ENCODE measurements around the gene CARNS1.

Gene CARNS1

DNA sequence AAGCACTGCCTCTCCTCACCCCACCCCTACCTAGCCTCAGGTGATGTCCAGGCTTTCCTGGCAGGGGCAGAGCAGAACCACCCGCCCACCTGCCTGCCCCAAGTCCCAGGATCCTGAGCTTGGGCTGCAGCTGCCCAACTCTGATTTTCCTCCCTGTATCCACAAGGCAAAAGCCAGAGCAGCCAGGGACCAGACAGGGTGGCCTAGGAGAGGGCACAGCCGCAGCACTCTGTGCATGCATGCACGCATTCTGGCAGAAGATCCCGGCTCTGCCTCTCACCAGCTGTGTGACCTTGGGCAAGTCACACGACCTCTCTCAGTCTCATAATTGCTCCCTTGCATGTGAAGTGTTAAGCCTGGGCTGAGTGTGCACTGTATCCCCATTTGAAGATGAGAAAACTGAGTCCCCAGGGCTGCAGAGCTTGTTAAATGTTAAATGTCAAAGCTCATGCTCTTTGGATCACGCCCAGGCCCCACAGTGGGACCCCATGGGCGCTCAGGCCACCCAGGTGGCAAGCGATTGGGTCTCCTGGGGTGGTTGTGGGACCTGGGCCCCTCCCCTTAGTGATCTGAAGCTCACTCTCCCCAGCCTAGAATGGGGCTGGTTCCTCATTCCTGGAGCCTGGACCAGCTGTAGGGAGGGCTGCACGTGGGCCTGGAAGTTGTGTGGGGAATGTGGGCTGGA is 2.8 kb upstream of the CARNS1 start:
- Histone ChIP-seq H3K27me3 (ENCODE audit: insufficient read depth, insufficient read length) (peaks cover 41% of the 10 kb centered on the region), H3K9me3 (ENCODE audit: insufficient read depth, low read length) (no peaks in the 10 kb centered on the region), H3K4me3 (ENCODE audit: insufficient read length, low read depth) (no peak overlapping the region), H3K36me3 (ENCODE audit: insufficient read depth, insufficient read length, low read length) (no peaks in the 10 kb centered on the region), H3K9ac (ENCODE audit: insufficient read length, low read depth) (peak overlapping the region; percentile 51), H3K4me1 (ENCODE audit: insufficient read depth, insufficient read length) (peaks cover 62% of the 10 kb centered on the region)
- DNase-seq (ENCODE audit: low read depth, low spot score): no peak
- TF ChIP-seq SUZ12 (IDR thresholded peaks at IDR 0.05; ENCODE audit: extremely low read depth, insufficient read depth, insufficient read length) (no peak), YY1 (IDR thresholded peaks at IDR 0.05; ENCODE audit: insufficient read depth, insufficient read length) (no peak), ZNF274 (IDR thresholded peaks at IDR 0.05; ENCODE audit: low read depth, low read length) (no peak)

DNA sequence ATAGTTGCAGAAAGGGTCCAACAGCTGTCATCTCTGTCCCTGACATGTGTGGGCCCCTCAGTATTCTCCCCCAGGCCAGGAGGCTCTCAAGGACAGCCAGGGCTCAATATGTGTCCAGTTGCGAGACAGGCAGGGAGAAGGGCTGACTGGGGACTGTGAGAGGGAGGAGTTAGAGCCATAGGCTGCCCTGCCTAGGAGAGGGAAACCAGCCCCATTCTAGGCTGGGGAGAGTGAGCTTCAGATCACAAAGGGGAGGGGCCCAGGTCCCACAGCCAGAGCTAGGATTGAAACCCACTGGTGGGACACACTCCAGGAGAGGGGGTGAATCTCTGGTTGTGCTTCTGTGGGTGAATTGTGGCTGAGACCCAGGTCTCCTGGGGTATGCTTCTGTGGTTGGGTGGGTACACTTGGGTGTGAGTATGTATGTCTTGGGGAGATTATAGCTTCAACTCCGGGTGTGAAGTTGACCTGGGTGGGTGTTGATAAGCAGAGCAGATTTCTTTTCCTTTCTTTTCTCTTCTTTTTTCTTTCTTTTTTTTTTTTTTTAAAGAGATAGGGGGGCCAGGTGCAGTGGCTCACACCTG is 2.1 kb upstream of the CARNS1 start:
- Histone ChIP-seq H3K9ac (ENCODE audit: insufficient read length, low read depth) (peak overlapping the region; percentile 51), H3K27me3 (ENCODE audit: insufficient read depth, insufficient read length) (peaks cover 34% of the 10 kb centered on the region), H3K4me1 (ENCODE audit: insufficient read depth, insufficient read length) (peaks cover 64% of the 10 kb centered on the region)

DNA sequence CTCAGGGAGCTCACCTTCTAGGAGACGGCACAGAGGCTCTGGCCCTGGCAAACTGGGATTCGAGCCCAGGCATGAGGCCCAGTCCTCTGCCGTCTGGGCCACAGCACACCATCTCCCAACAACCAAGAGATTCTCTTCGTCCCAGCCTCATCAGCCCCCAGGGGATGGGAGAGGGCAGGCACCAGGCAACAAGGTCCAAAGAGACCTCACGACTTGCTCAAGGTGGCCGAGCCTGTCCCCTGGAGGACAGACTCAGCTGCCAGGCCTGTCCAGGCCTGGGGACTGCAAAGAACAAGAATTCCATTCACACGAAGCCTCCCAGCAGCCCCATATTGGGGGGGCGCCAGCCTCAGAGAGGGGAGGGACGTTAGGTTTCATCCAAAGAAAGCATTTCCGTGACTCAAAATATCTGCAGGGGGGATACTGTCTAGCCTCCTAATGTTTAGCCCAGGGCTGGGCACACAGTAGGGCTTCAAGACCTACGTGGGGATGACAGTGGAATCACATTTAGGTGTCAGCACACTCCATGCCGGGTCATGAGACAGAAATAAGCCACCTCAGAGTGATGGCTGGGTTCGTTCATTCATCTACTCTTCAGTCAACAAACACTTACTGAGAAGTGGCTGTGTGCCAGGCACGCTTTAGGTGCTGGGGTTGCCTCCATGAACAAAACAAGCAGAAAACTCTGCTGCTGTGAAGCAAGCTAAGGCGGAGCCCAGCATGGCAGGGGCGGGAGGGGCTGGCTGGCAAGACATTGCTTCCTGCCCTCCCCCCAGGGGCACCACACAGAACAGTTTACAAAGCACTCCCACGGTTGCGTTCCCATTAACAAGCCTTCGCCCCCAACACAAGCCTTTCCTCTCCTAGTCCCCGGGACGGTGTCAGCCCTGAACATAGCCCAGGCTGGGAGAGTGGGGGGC is 1.2 kb downstream of the CARNS1 start:
- Histone ChIP-seq H3K9me3 (ENCODE audit: insufficient read depth, low read length) (no peaks in the 10 kb centered on the region), H3K27me3 (ENCODE audit: insufficient read depth, insufficient read length) (peaks cover 42% of the 10 kb centered on the region), H3K9ac (ENCODE audit: insufficient read length, low read depth) (peak overlapping the region; percentile 0), H3K4me1 (ENCODE audit: insufficient read depth, insufficient read length) (peaks cover 57% of the 10 kb centered on the region), H3K4me3 (ENCODE audit: insufficient read length, low read depth) (no peak overlapping the region), H3K36me3 (ENCODE audit: insufficient read depth, insufficient read length, low read length) (peaks cover 2% of the 10 kb centered on the region)
- TF ChIP-seq SUZ12 (IDR thresholded peaks at IDR 0.05; ENCODE audit: extremely low read depth, insufficient read depth, insufficient read length) (no peak), YY1 (IDR thresholded peaks at IDR 0.05; ENCODE audit: insufficient read depth, insufficient read length) (no peak), ZNF274 (IDR thresholded peaks at IDR 0.05; ENCODE audit: low read depth, low read length) (no peak)
- no peak for DNase-seq (ENCODE audit: low read depth, low spot score)

More for the DNA sequence above, 2.1 kb upstream of the CARNS1 start:
- Histone ChIP-seq H3K9me3 (ENCODE audit: insufficient read depth, low read length) (no peaks in the 10 kb centered on the region), H3K4me3 (ENCODE audit: insufficient read length, low read depth) (no peak overlapping the region), H3K36me3 (ENCODE audit: insufficient read depth, insufficient read length, low read length) (no peaks in the 10 kb centered on the region)
- TF ChIP-seq ZNF274 (IDR thresholded peaks at IDR 0.05; ENCODE audit: low read depth, low read length) (no peak), YY1 (IDR thresholded peaks at IDR 0.05; ENCODE audit: insufficient read depth, insufficient read length) (no peak), SUZ12 (IDR thresholded peaks at IDR 0.05; ENCODE audit: extremely low read depth, insufficient read depth, insufficient read length) (no peak)
- DNase-seq (ENCODE audit: low read depth, low spot score): no peak

DNA sequence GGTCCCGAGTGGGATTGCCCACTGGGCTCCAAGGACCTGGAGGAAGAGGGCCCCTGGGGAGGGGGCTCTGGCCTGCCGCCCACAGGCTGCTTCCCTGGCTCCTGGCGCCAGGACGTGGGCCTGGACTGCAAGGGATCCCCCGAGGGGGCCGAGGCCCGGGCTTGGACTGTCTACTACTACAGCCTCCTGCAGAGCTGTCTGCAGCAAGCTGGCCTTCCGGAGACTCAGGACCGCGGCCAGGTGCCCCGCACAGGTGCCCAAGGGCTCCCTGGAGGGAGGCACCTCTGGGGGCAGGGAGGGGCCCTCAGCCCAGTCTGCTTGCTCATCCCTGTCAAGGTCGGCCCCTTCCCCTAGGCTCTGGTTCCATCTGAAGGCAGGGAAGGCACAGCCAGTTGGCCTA is 1.9 kb downstream of the CARNS1 start:
- H3K27me3 ChIP-seq (ENCODE audit: insufficient read depth, insufficient read length): peaks cover 35% of the 10 kb centered on the region
- DNase-seq (ENCODE audit: low read depth, low spot score): no peak
- peaks cover 54% of the 10 kb centered on the region for H3K4me1 ChIP-seq (ENCODE audit: insufficient read depth, insufficient read length)
- TF ChIP-seq ZNF274 (IDR thresholded peaks at IDR 0.05; ENCODE audit: low read depth, low read length): no peak
- no peak for TF ChIP-seq SUZ12 (IDR thresholded peaks at IDR 0.05; ENCODE audit: extremely low read depth, insufficient read depth, insufficient read length)
- no peak for TF ChIP-seq YY1 (IDR thresholded peaks at IDR 0.05; ENCODE audit: insufficient read depth, insufficient read length)
- H3K4me3 ChIP-seq (ENCODE audit: insufficient read length, low read depth): no peak overlapping the region
- peaks cover 2% of the 10 kb centered on the region for H3K36me3 ChIP-seq (ENCODE audit: insufficient read depth, insufficient read length, low read length)
- H3K9ac ChIP-seq (ENCODE audit: insufficient read length, low read depth): peak overlapping the region; percentile 0
- no peaks in the 10 kb centered on the region for H3K9me3 ChIP-seq (ENCODE audit: insufficient read depth, low read length)

DNA sequence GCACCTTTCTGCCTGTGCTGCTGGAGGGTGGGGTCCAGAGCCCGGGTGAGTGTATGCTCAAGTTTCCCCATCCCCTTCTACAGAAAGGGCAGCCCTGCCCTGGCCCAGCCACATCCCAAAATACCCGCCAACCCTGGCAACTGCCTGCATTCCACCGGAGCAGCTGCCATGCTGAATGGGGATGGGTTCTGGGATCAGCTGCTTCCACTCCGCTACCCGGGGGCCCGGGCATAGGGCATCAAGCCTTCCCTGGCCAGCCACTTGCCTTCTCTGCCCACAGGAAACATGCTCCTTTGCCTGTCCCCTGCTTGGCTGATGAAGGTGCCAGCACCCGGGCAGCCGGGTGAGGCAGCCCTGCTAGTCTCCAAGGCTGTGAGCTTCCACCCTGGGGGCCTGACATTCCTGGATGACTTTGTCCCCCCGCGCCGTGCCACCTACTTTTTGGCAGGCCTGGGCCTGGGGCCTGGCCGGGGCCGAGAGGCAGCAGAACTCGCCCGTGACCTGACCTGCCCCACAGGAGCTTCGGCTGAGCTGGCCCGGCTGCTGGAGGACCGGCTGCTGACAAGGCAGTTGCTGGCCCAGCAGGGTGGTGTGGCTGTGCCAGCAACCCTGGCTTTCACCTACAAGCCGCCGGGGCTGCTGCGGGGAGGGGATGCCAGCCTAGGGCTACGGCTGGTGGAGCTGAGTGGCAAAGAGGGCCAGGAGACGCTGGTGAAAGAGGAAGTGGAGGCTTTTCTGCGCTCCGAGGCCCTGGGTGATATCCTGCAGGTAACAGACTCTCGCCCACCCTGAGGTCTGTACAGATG is 3.2 kb downstream of the CARNS1 start:
- no peak for TF ChIP-seq YY1 (IDR thresholded peaks at IDR 0.05; ENCODE audit: insufficient read depth, insufficient read length)
- no peak for TF ChIP-seq SUZ12 (IDR thresholded peaks at IDR 0.05; ENCODE audit: extremely low read depth, insufficient read depth, insufficient read length)
- TF ChIP-seq ZNF274 (IDR thresholded peaks at IDR 0.05; ENCODE audit: low read depth, low read length): no peak
- Histone ChIP-seq H3K9ac (ENCODE audit: insufficient read length, low read depth) (peak overlapping the region; percentile 57), H3K36me3 (ENCODE audit: insufficient read depth, insufficient read length, low read length) (peaks cover 2% of the 10 kb centered on the region), H3K4me1 (ENCODE audit: insufficient read depth, insufficient read length) (peaks cover 54% of the 10 kb centered on the region), H3K4me3 (ENCODE audit: insufficient read length, low read depth) (no peak overlapping the region), H3K9me3 (ENCODE audit: insufficient read depth, low read length) (no peaks in the 10 kb centered on the region), H3K27me3 (ENCODE audit: insufficient read depth, insufficient read length) (peaks cover 27% of the 10 kb centered on the region)
- DNase-seq (ENCODE audit: low read depth, low spot score): no peak

DNA sequence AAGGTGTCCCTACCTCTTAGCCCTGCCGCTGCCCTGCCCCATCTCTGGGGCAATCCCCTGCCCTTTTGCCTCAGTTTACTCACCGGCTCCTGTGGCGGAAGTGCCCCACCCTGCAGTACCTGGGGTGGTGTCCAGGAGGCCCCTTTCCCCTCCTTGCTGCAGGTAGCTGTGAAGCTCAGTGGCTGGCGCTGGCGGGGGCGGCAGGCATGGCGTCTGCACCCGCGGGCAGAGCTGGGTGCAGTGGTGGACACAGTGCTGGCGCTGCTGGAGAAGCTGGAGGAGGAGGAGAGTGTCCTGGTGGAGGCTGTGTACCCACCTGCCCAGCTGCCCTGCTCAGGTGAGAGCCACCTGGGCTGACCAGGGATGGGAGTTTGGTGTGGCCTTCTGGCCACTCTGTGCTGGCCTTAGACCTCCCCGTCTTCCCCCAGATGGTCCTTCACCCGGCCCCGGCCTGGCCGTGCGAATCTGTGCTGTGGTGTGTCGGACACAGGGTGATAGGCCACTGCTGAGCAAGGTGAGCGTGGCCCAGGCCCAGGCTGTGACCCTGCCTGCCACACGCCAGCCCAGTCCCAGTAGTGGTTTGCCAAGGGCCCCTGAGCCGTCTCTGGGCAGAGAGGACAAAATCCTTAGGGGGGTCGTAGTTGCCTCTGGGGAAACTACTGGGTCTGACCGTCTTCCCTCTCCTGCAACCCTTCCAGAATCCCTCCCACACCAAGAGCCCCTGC is 4.0 kb downstream of the CARNS1 start:
- H3K4me3 ChIP-seq (ENCODE audit: insufficient read length, low read depth): no peak overlapping the region
- peak overlapping the region; percentile 93 for H3K9ac ChIP-seq (ENCODE audit: insufficient read length, low read depth)
- peaks cover 24% of the 10 kb centered on the region for H3K27me3 ChIP-seq (ENCODE audit: insufficient read depth, insufficient read length)
- no peak for DNase-seq (ENCODE audit: low read depth, low spot score)
- no peaks in the 10 kb centered on the region for H3K9me3 ChIP-seq (ENCODE audit: insufficient read depth, low read length)
- H3K36me3 ChIP-seq (ENCODE audit: insufficient read depth, insufficient read length, low read length): peaks cover 2% of the 10 kb centered on the region
- TF ChIP-seq YY1 (IDR thresholded peaks at IDR 0.05; ENCODE audit: insufficient read depth, insufficient read length) (no peak), ZNF274 (IDR thresholded peaks at IDR 0.05; ENCODE audit: low read depth, low read length) (no peak), SUZ12 (IDR thresholded peaks at IDR 0.05; ENCODE audit: extremely low read depth, insufficient read depth, insufficient read length) (no peak)
- peaks cover 60% of the 10 kb centered on the region for H3K4me1 ChIP-seq (ENCODE audit: insufficient read depth, insufficient read length)
